ENCODE results near the gene SLC38A10.

DNA sequence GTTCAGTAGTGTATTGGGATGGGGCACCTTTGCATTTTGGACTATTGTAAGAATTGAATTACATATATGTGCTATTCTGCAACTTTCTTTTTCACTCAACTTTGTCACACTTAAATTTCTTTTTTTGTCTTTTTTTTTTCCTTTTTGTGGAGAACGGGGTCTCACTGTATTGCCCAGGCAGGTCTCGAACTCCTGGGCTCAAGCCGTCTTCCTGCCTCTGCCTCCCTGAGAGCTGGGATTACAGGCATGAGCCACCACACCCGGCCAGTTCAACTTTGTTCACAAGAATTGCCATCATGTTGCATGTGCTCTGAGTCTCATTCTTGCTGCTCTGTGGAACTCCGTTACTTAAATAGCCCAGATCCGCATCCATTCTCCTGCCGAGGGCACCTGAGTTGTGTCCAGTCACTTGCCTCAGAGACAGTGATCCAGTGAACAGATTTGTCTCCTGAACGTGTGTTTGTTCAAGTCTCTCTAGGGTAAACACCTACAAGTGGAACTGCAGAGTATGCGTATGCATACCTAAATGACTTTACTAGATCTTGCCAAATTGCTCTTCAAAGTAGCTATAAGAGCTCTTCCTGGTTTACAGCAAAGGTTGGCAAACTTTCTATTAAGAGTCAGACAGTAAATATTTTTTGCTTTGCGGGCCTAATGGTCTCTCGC lies 3.4 kb upstream of the SLC38A10 start:
- no peak for TF ChIP-seq EZH2 (IDR thresholded peaks at IDR 0.05; ENCODE audit: insufficient read depth, poor library complexity, severe bottlenecking)
- no peak for TF ChIP-seq EZH2phosphoT487 (IDR thresholded peaks at IDR 0.05; ENCODE audit: insufficient read depth, low read depth)
